ENCODE results near the gene HDGF.

DNA sequence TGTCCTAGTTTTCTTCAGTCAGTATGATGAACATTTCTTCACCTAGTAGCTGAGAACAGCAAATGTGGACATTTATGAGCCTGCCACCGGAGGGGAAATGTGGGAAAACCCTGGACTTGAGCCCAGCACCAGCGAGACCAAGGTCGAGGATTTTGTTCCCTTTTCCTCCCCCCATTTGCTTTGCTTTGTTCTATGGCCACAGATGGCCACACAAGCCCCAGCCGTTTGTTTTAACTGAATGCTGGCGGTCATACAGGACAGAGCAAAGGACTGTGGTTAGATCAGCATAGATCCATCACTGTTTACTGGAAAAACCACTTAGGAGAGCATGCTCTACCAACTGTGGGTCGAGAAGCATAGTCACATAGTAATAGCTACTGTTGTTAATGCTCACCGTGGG is 44.3 kb upstream of the HDGF start:
- TF ChIP-seq EZH2phosphoT487 (IDR thresholded peaks at IDR 0.05), result no peak
- TF ChIP-seq, protein P1, sequence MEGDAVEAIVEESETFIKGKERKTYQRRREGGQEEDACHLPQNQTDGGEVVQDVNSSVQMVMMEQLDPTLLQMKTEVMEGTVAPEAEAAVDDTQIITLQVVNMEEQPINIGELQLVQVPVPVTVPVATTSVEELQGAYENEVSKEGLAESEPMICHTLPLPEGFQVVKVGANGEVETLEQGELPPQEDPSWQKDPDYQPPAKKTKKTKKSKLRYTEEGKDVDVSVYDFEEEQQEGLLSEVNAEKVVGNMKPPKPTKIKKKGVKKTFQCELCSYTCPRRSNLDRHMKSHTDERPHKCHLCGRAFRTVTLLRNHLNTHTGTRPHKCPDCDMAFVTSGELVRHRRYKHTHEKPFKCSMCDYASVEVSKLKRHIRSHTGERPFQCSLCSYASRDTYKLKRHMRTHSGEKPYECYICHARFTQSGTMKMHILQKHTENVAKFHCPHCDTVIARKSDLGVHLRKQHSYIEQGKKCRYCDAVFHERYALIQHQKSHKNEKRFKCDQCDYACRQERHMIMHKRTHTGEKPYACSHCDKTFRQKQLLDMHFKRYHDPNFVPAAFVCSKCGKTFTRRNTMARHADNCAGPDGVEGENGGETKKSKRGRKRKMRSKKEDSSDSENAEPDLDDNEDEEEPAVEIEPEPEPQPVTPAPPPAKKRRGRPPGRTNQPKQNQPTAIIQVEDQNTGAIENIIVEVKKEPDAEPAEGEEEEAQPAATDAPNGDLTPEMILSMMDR (IDR thresholded peaks at IDR 0.05), result no peak
